ENCODE measurements around the gene OSM.

GRCh38 chr22:30243661-30244060 lies 23.0 kb downstream of the OSM start:
- TF ChIP-seq CTCF (IDR thresholded peaks at IDR 0.05) (no peak), POLR2A (IDR thresholded peaks at IDR 0.05) (no peak)
